GM19193 (cell line): ENCODE data around the gene EXT2.

ENCODE experiments used
- POLR2A ChIP-seq: IDR thresholded peaks from 4 replicates; pipeline ENCODE4 v1.6.1; 2011; ENCODE audit not compliant: insufficient read depth, insufficient read length; ENCODE audit errors: extremely low read depth

The EXT2 gene

DNA sequence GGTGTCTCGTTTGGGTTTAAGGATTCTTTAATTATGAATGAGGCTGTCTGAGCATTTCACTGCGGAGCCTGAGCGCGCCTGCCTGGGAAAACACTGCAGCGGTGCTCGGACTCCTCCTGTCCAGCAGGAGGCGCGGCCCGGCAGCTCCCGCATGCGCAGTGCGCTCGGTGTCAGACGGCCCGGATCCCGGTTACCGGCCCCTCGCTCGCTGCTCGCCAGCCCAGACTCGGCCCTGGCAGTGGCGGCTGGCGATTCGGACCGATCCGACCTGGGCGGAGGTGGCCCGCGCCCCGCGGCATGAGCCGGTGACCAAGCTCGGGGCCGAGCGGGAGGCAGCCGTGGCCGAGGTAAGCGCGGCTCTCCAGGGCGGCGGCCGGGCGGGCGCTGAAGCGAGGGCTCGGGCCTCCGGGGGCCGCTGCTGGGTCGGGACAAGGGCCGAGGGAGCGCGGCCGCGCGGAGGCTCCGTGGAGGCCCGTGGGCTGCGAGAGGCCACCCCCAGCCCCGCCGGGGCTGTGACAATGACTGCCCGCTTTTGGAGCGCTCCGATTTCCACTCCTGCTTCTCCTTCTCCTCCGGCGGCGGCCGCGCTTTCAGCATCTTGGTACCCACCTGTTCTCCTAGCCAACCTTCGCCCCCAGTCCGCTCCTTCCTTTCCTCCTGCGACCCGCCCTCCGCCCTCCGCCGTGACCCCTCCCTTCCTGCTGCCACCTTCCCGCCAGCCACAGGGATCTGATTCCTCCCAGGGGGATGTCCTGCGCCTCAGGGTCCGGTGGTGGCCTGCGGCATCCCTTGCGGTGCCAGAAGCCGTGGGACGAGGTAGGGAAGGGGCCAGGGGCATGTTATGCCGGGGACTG is at the start of gene EXT2:
TSS of gene EXT2 (plus strand) at position 173 of the 854 bp plus-strand sequence. CDS start 12,035 bp downstream, outside the sequence.
- TF ChIP-seq POLR2A, result peak; percentile 54

DNA sequence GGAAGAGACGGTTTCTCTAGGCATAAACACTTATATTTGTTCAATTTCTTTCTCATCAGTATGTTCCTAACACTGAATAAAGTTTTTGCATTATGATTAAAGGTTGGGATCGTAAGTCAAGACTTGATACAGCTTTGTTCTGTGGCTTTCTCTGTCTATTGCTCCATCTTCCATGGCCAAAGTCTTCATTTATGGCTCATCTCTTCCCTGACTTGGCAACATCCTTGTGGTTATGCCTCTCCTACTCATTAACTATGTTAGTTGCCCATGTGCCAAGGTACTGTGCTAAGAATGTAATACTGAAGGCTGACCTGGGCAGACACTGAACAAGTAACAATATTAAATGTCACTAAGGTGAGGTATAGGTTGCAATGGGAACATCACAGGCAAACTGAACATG is 49.3 kb upstream of the EXT2 start:
- no peak for TF ChIP-seq POLR2A

DNA sequence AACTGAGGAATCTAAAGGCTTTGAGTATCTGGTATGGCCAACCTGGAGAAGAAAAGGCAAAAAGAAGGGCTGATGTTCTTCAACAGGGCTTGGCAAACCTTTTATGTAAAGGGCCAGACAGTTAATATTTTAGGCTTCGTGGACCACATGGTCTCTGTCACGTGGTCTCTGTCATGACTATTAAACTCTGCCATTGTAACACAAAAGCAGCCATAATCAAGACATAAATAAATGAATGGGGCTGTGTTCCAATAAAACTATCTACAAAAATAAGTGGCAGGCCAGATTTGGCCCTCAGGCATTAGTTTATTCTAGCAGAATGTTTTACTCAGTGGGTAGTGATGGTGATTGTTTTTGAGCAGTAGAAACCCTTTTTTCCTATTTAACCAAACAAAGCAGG is 48.2 kb upstream of the EXT2 start:
- TF ChIP-seq POLR2A, result no peak

- TF ChIP-seq POLR2A, result no peak
Observed at GRCh38 chr11:44047931-44048431, 47.5 kb upstream of the EXT2 start, which contains the start of gene ACCSL. TSS of gene ACCSL (plus strand) at chr11:44047981. CDS start at chr11:44048037, 56 bp downstream.

DNA sequence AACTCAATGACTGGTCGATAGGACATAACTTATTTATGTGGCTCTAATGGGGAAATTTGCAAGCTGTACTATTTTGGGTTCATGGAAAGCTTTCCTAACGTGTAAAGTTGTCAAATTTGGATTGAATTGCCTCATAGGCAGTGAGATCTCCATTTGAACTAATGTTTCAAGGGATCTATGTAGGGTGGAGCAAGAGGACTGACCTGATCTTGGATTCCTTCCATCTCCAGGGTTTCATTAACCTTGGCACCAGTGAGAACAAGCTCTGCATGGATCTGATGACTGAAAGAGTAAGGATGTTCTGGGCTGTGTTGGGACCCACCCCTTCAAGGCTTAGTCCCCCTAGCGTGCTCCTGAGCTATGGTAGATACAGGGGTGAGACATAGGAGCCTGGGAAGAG is 45.6 kb upstream of the EXT2 start:
- no peak for TF ChIP-seq POLR2A

- TF ChIP-seq POLR2A, result no peak
Observed at GRCh38 chr11:44051171-44051570, 44.3 kb upstream of the EXT2 start.

GRCh38 chr11:44057340-44057739 is 38.1 kb upstream of the EXT2 start:
- TF ChIP-seq POLR2A, result no peak

GRCh38 chr11:44058275-44058674 is 37.2 kb upstream of the EXT2 start:
- TF ChIP-seq POLR2A, result no peak

- no peak for TF ChIP-seq POLR2A
Observed at GRCh38 chr11:44065161-44065661, 30.3 kb upstream of the EXT2 start.

DNA sequence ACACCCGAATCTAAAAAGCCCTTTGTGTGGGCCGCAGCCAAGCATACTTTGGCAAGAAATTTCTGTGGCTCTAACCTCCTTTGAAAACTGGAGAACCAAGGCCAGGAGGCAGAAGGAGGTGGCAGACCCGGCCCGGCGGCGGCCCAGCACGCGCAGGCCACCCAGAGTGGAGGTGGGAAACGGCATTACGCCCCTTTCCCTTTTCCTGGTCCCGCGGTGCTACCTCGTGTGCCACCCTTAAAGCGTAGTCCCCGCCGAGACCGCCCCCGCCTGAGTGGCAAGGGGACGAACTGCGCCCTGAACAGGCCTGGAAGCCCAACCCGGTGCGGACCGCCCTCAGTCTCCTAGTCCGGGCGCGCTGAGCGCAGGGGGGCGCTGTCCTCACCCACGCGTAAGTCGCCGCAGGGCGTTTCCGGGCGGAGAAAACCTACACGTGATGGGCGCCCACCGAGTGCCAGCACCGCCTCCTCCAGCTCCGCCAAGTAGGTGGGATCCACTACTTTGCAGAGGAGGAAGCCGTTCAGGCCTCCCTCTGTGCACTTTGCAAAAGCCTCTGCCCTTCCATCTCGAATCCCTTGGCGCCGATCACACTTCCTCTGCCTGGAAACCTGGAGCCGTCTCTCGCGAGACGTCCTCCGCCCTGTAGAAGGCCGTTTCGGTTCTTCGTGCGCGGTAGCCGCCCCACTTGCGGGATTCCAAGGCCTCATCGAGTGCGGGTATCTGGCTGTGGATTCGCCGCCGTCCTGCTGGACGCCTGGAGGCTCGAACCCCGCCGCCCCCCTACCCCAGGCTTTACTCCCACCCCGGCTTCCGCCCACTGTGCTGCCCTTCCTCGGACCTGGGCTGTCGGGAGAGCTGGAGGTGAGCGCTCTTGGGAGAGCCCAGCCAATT is 29.4 kb upstream of the EXT2 start, which contains the start of gene ACCS:
TSS of gene ACCS (plus strand) at position 430 of the 891 bp plus-strand sequence. CDS start 1,358 bp downstream, outside the sequence.
- peak; percentile 75 for TF ChIP-seq POLR2A

- no peak for TF ChIP-seq POLR2A
Observed at GRCh38 chr11:44066732-44067141, 28.7 kb upstream of the EXT2 start.

- no peak for TF ChIP-seq POLR2A
Observed at GRCh38 chr11:44067266-44067665, 28.2 kb upstream of the EXT2 start.

GRCh38 chr11:44068180-44068579 is 27.3 kb upstream of the EXT2 start:
- TF ChIP-seq POLR2A, result no peak

GRCh38 chr11:44071157-44071556 is 24.3 kb upstream of the EXT2 start:
- no peak for TF ChIP-seq POLR2A
